Immature natural killer cell (primary cell): Measurements from ENCODE around the gene ZBTB16. TPM values are rescaled to one million over a fixed set of nuclear protein-coding genes. Genes with fewer than 3 reads are reported as not detected.
A peak's percentile ranks its signal among the peaks of the same experiment; 100 is the strongest.

Source experiments
- DNase-seq, 3 donors: peaks; one replicate each; pipeline ENCODE4 v3.0.0; 2022; ENCODE audit warnings: mixed read lengths in 1 of 3
- H3K27ac Mint-ChIP-seq, 6 donors: one replicate each; pipeline ENCODE4 v1.8.0; 2020; ENCODE audit warnings: mixed read lengths in 6 of 6, mild to moderate bottlenecking in 5 of 6, inconsistent platforms in 4 of 6, moderate library complexity in 3 of 6
- H3K27me3 Mint-ChIP-seq, 3 donors: one replicate each; pipeline ENCODE4 v1.8.0; 2020 to 2021; ENCODE audit warnings: low read depth in 3 of 3, mild to moderate bottlenecking in 3 of 3, mixed read lengths in 3 of 3, moderate library complexity in 3 of 3, inconsistent platforms in 1 of 3
- H3K36me3 Mint-ChIP-seq, 3 donors: one replicate each; pipeline ENCODE4 v1.8.0; 2020; ENCODE audit warnings: mixed read lengths in 3 of 3, inconsistent platforms in 2 of 3, mild to moderate bottlenecking in 2 of 3
- H3K4me1 Mint-ChIP-seq, 2 donors: one replicate each; pipeline ENCODE4 v1.8.0; 2020; ENCODE audit warnings: inconsistent platforms in 2 of 2, mild to moderate bottlenecking in 2 of 2, mixed read lengths in 2 of 2, moderate library complexity in 1 of 2
- H3K4me3 Mint-ChIP-seq, 5 donors: one replicate each; pipeline ENCODE4 v1.8.0; 2020; ENCODE audit warnings: mild to moderate bottlenecking in 5 of 5, mixed read lengths in 5 of 5, inconsistent platforms in 3 of 5, moderate library complexity in 3 of 5
- H3K9me3 Mint-ChIP-seq, 6 donors: one replicate each; pipeline ENCODE4 v1.8.0; 2020; ENCODE audit warnings: mild to moderate bottlenecking in 6 of 6, mixed read lengths in 6 of 6, inconsistent platforms in 4 of 6, moderate library complexity in 3 of 6
- polyA plus RNA-seq, 3 donors: library from polyadenylated mRNA; unstranded; fragments of 300-500 nt; fragmentation: Illumina TruSeq; gene quantifications; one replicate each; pipeline ENCODE4 v1.2.3, GENCODE V29; 2021

Gene ZBTB16
- polyA plus RNA-seq, 3 donors from 2014 or later, result 90.4 to 197 (median 92.5) TPM

DNA sequence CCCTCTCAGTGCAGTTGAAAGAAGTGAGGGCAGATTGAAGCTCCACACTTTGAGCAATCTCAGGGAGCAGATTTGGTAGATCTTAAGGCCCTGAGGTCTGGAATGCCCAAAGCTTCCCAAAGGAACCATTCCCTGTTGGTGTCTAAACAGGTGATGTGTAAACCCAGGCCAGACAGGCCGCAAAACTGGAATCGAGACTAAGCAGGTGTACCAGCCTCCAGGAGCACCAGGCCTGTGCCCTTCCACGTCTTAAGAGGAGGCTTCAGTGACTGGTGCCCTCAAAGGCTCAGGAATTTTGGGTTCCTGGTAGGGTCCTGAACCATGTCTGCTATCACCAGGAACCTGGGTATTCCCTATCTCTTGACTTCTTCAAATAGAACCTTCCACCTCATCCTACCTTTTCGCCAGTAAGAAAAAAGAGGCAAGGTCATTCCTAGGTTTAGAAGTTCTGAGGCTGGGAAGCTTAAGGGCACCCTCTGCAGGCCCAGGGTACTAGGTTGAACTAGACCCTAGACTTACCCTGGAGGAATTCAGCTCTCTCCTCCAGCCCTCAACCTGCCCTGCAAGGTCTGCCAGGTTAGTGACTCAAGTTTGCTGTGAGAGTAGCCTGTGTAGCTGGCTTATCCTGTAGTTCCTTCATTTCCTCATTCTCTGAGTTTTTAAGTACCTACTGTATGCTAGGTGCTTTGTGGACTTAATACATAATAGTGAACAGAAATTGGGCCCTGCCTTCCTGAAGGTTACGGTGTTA lies 136.6 kb downstream of the ZBTB16 start:
- H3K27me3 Mint-ChIP-seq, result peaks cover 2 to 4% (median 2%) of the 10 kb centered on the region in 3 donors
- H3K4me1 Mint-ChIP-seq, result peaks cover 58 to 83% of the 10 kb centered on the region in 2 donors
- H3K27ac Mint-ChIP-seq, result peak overlapping the region; percentile 71 to 93 (median 89)
- H3K36me3 Mint-ChIP-seq, result peaks cover 4 to 14% (median 9%) of the 10 kb centered on the region in 3 donors
- DNase-seq, result no peak
- H3K9me3 Mint-ChIP-seq, result no peaks in the 10 kb centered on the region
- no peak overlapping the region for H3K4me3 Mint-ChIP-seq

DNA sequence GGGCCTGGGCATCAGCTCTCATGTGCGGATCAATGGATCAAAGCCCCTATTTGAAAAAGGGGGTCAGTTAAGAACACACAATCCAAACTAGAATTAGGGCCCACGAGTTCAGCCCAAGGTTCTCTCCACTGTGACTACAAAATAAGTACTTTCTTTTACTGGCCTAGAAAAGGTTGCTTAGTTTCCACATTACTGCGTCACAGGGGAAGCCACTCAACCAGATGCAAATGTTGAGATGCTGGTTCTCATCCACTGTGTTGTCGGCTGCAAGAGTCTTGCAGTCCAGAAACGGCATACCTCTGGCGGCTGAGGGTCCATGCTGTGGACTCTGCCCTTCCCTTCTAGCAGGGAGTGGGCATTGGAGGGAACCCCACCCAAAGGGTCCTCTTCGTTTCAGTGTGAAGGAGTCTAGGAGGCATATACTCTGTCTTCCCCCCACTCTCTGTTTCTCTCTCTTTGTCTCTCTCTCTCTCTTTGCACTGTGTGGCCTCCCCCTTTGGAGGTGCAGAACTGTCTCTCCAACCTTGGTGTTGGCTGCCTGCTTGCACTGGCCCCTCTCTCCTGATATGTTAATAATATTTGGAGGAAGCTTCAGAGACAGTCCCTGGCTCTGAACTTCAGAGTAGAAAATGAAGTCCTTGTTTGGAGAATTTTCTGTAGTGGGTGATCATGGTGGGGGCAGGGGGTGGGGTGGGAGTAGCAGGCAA lies 137.6 kb downstream of the ZBTB16 start:
- DNase-seq, result no peak
- Mint-ChIP-seq H3K4me1 (peaks cover 54 to 83% of the 10 kb centered on the region in 2 donors), H3K9me3 (no peaks in the 10 kb centered on the region), H3K36me3 (peaks cover 0 to 8% (median 1%) of the 10 kb centered on the region in 3 donors), H3K4me3 (peak overlapping the region in 1 of 5 donors; percentile 20), H3K27me3 (peaks cover 2 to 4% (median 4%) of the 10 kb centered on the region in 3 donors), H3K27ac (peak overlapping the region; percentile 71 to 93 (median 89))

DNA sequence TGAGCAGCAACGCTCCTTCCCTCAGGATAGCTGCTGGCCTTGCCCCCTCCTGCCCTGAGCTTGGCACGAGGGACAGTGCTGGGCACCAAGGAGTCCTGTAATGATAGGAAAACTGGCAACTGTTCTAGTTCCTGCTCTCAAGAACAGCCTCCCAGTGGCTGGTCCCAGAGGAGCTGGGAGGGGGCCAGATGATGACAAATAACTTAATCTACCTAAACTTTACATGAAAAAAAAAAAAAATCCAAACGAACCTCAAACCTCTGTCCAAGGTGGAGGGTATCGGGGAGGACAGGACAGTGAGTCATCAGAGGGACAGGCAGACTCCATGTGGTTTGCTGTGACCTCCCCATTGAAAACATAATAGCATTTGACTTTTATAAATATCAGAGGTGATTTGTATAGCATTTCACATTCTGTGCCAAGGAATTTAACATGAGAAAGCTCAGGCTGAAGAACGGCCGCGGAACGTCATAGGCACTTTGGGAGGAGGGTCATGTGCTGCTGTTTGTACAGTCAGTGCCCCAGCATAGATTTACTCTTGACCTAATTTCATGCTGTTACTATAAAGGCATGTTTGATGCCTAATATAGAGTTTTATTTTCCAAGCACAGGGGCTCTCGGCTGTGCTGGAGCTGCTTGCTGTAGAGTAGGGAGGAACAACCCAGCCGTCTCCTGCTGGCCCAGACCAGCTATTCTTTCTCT lies 138.4 kb downstream of the ZBTB16 start:
- peak overlapping the region; percentile 31 to 88 (median 58) for H3K27ac Mint-ChIP-seq
- H3K27me3 Mint-ChIP-seq, result peaks cover 2 to 4% (median 4%) of the 10 kb centered on the region in 3 donors
- H3K9me3 Mint-ChIP-seq, result no peaks in the 10 kb centered on the region
- H3K4me1 Mint-ChIP-seq, result peaks cover 55 to 83% of the 10 kb centered on the region in 2 donors
- no peak overlapping the region for H3K4me3 Mint-ChIP-seq
- H3K36me3 Mint-ChIP-seq, result peaks cover 0 to 7% (median 0%) of the 10 kb centered on the region in 3 donors
- DNase-seq, result no peak

DNA sequence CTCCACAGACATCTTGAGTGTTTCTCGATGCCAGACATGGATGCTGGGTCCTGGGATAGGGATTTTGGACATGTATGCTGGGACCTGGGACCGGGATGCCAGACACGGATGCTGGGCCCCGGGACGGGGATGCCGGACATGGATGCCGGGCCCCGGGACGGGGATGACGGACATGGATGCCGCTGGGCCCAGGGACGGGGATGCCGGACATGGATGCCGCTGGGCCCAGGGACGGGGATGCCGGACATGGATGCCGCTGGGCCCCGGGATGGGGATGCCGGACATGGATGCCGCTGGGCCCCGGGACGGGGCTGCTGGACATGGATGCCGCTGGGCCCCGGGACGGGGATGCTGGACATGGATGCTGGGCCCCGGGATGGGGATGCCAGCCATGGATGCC lies 139.5 kb downstream of the ZBTB16 start:
- DNase-seq, result no peak
- no peak overlapping the region for H3K4me3 Mint-ChIP-seq
- no peaks in the 10 kb centered on the region for H3K36me3 Mint-ChIP-seq
- peaks cover 49 to 82% of the 10 kb centered on the region in 2 donors for H3K4me1 Mint-ChIP-seq
- H3K9me3 Mint-ChIP-seq, result no peaks in the 10 kb centered on the region
- H3K27ac Mint-ChIP-seq, result peak overlapping the region in 2 of 6 donors; percentile 65 to 70
- H3K27me3 Mint-ChIP-seq, result peaks cover 2 to 6% (median 3%) of the 10 kb centered on the region in 3 donors

DNA sequence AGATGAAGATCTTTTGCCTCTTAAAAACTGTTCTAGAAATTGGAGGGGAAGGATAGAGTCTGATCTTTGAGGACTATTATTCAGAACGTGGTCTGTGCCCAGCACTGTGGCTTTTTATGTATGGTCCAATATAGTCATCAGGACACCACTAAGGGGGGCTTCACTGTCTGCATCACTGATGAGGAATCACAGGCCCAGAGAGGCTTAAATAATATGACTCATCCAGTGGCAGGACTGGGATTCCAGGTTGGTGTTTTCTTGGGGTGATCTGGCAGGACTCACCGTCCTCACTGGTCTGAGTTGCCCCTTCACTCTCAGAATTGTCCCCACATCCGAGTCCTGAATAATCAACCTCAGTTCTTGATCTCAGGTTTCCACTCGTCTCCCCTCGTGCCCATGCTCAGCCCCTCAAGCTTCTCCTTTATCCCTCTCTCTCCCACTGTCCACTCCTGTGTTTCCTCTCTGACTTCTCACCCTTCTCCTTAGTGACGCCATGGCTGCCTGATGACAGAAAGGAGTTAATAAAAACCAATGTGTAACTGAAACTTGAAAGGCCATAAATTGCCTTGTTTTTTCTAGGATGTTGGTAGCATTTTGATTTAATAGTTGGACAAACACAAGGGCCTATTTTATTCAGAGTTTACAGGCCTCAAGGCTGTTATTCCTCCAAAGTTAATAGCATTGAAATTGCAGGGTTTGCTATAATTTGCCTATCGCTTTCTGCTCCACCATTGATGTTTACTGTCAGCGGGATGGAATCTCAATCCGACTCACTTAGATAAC lies 141.0 kb downstream of the ZBTB16 start:
- no peak overlapping the region for H3K4me3 Mint-ChIP-seq
- H3K27me3 Mint-ChIP-seq, result peaks cover 2 to 6% (median 3%) of the 10 kb centered on the region in 3 donors
- H3K27ac Mint-ChIP-seq, result peak overlapping the region; percentile 12 to 79 (median 58)
- H3K9me3 Mint-ChIP-seq, result no peaks in the 10 kb centered on the region
- H3K4me1 Mint-ChIP-seq, result peaks cover 40 to 77% of the 10 kb centered on the region in 2 donors
- H3K36me3 Mint-ChIP-seq, result peaks cover 0 to 3% (median 0%) of the 10 kb centered on the region in 3 donors
- no peak for DNase-seq

DNA sequence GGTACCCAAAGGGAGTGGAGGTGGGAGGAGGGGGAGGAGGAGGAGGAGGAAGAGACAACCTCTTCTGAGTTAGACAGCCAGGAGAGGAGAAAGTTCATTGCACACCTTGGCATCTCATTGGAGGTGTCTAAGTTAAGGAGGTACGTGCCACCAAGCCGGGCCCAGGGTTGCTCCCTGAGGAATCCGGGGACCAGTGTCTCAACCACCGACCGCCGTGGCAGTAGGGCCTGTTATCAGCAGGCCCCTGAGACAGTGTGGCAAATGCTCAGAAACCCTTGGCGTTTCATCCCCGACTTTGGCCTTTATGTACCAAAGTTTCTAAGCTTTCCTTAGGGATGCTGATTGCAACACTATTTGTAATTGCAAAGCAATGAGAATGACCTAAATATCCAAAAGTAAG lies 141.7 kb downstream of the ZBTB16 start:
- H3K27me3 Mint-ChIP-seq, result peaks cover 2 to 6% (median 3%) of the 10 kb centered on the region in 3 donors
- no peak overlapping the region for H3K4me3 Mint-ChIP-seq
- H3K9me3 Mint-ChIP-seq, result no peaks in the 10 kb centered on the region
- no peak for DNase-seq
- peaks cover 0 to 3% (median 0%) of the 10 kb centered on the region in 3 donors for H3K36me3 Mint-ChIP-seq
- peak overlapping the region in 4 of 6 donors; percentile 57 to 70 (median 62) for H3K27ac Mint-ChIP-seq
- H3K4me1 Mint-ChIP-seq, result peaks cover 40 to 77% of the 10 kb centered on the region in 2 donors

DNA sequence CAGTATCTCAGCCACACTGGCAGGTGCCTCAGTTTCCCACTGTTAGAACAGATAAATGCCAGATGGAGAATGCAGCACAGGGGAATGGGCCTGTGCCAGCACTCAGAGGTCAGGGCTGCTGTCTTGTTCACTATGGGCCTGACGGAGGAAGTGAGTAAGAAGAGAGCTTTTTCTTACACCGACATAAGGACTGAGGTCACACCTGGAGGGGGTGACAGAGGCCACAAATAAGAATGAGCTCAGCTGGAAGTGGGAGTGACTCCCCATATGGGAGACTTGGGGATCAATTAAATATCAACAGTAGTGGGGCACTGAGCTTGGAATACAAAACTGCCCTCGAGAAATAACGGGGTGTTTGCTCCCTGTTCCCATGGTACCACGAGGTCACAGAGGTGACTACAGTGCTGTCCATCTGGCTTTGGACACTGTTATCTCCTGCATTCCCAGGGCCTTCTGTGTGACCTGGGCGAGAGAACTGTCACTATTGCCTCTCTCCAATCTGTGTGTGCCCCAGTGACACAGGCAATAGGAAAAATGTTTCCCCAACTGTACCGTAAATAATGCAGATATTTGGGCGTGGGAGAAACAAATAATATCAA lies 142.6 kb downstream of the ZBTB16 start:
- H3K4me3 Mint-ChIP-seq, result no peak overlapping the region
- DNase-seq, result no peak
- H3K9me3 Mint-ChIP-seq, result no peaks in the 10 kb centered on the region
- H3K36me3 Mint-ChIP-seq, result peaks cover 0 to 3% (median 0%) of the 10 kb centered on the region in 3 donors
- peaks cover 2 to 6% (median 3%) of the 10 kb centered on the region in 3 donors for H3K27me3 Mint-ChIP-seq
- peaks cover 34 to 77% of the 10 kb centered on the region in 2 donors for H3K4me1 Mint-ChIP-seq
- peak overlapping the region; percentile 30 to 86 (median 76) for H3K27ac Mint-ChIP-seq

DNA sequence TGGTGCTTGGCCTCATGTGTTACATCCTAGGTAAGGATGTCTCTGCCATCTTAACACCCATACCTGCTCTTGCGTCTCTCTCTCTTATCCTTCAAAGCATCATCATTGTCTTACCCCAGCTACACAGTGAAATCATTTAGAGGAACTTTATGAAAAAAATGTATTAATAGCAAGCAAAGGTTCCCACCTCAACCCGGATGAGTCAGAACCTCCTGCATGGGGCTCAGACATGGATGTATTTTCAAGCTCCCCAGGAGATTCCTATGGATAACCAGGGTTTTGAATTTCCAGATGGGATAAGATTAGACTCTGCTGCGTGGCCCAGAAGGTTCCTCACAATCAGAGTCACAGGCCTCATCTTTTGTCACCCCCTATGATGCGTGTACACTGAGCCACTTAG lies 147.6 kb downstream of the ZBTB16 start:
- H3K9me3 Mint-ChIP-seq, result no peaks in the 10 kb centered on the region
- peaks cover 56 to 93% of the 10 kb centered on the region in 2 donors for H3K4me1 Mint-ChIP-seq
- peaks cover 1 to 10% (median 7%) of the 10 kb centered on the region in 3 donors for H3K27me3 Mint-ChIP-seq
- H3K27ac Mint-ChIP-seq, result peak overlapping the region; percentile 59 to 87 (median 80)
- H3K36me3 Mint-ChIP-seq, result peaks cover 0 to 12% (median 4%) of the 10 kb centered on the region in 3 donors
- H3K4me3 Mint-ChIP-seq, result peak overlapping the region in 1 of 5 donors; percentile 38
- no peak for DNase-seq

DNA sequence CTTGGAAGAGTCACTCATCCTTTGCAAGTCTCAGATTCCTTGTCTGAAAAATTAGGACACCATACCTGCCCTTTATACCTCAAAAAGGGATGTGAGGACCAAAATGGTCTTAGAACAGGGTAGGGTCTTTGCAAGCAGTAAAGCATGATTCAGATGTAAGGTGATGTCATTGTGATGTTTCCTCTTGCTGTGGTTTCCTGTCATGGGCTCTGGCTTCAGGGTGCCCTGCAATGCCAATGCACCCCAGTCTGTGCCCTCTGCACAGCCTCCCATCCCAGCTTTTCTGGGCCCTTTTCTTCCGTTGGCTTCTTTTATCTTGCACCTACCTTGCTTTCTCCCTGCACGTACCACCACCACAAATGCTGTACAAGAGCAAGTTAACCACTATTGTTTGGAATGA lies 148.9 kb downstream of the ZBTB16 start:
- H3K9me3 Mint-ChIP-seq, result no peaks in the 10 kb centered on the region
- H3K27ac Mint-ChIP-seq, result peak overlapping the region; percentile 22 to 86 (median 80)
- peak overlapping the region; percentile 4 to 74 (median 47) for H3K4me3 Mint-ChIP-seq
- peaks cover 55 to 86% of the 10 kb centered on the region in 2 donors for H3K4me1 Mint-ChIP-seq
- peaks cover 0 to 12% (median 4%) of the 10 kb centered on the region in 3 donors for H3K36me3 Mint-ChIP-seq
- peaks cover 1 to 7% (median 5%) of the 10 kb centered on the region in 3 donors for H3K27me3 Mint-ChIP-seq
- DNase-seq, result peak in 2 of 3 donors; percentile 32 to 37

DNA sequence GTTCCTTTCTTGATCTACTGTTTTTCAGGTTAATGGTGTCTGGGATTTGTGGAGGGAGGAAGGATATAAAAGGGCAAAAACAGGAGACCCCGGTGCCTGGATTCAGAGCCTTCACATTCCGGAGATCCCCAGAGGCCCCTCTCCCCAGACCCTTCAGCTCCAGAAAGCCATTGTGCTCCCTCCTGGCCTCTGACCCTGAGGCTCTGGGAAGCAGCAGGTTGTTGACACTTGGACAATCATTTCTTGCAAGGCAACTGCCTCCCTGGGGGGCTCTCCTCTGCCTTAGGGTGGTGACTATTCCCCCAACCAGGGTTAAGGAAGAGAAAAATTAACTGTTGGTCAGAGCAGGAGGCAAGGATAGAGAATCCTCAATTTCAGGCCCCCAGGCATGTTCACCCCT lies 149.8 kb downstream of the ZBTB16 start:
- no peak for DNase-seq
- H3K27ac Mint-ChIP-seq, result peak overlapping the region in 5 of 6 donors; percentile 21 to 83 (median 77)
- peaks cover 62 to 90% of the 10 kb centered on the region in 2 donors for H3K4me1 Mint-ChIP-seq
- H3K4me3 Mint-ChIP-seq, result peak overlapping the region in 1 of 5 donors; percentile 20
- no peaks in the 10 kb centered on the region for H3K9me3 Mint-ChIP-seq
- peaks cover 1 to 7% (median 5%) of the 10 kb centered on the region in 3 donors for H3K27me3 Mint-ChIP-seq
- peaks cover 0 to 12% (median 4%) of the 10 kb centered on the region in 3 donors for H3K36me3 Mint-ChIP-seq

DNA sequence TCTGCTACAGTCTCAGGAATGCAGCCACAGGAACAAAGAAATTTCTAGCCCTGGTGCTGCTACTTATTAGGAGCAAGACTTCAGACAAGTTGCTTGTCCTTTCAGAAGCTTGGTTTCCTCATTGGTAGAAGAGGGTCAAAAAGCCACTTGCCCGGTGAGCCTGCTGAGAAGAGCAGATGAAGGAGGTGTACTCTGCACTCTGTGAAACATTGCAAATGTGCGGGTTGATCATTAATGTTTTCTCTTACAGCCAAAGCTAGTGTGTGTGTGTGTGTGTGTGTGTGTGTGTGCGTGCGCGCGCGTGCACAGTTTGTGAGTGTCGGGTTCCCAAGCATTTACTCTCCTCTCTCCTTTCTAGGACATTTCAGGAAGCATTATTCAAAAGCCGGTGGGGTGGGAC lies 150.4 kb downstream of the ZBTB16 start:
- Mint-ChIP-seq H3K9me3 (no peaks in the 10 kb centered on the region), H3K27me3 (peaks cover 1 to 9% (median 5%) of the 10 kb centered on the region in 3 donors), H3K36me3 (peaks cover 0 to 9% (median 4%) of the 10 kb centered on the region in 3 donors), H3K4me3 (peak overlapping the region in 1 of 5 donors; percentile 36), H3K4me1 (peaks cover 65 to 90% of the 10 kb centered on the region in 2 donors), H3K27ac (peak overlapping the region; percentile 21 to 81 (median 65))
- DNase-seq, result no peak

DNA sequence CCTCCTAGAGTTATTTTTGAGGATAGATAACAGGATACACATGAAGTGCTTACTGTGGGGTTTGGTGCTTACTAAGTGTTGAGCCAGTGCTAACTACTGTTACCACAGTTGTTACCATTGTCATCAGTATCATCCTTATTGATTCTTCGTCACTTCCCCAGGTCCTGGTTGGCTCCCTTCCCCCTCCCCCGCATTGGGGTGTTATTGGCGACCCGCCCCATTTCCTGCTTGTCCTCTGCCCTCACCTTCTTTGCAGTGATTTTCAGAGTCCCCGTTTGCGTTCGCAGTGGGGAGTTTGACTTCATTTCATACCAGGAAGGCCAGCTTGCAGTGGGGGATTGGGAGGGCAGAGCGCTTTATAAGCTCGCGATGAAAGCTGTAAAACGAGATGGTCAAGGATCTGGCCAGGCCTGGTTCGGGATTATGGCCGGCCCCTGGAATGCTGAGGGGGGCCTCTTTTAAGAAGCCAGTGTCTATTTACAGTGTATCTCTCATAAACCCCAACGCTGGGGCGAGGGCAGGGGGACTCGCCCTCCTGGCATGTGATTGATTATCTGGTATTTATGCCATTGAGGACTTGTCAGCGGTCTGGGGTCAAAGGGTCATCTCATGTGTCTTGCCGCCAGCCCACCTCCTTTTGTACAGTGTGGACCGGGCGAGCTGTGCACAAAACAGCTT lies 152.1 kb downstream of the ZBTB16 start:
- H3K36me3 Mint-ChIP-seq, result peaks cover 0 to 9% (median 4%) of the 10 kb centered on the region in 3 donors
- H3K4me1 Mint-ChIP-seq, result peaks cover 82 to 92% of the 10 kb centered on the region in 2 donors
- no peak for DNase-seq
- H3K27me3 Mint-ChIP-seq, result peaks cover 3 to 9% (median 9%) of the 10 kb centered on the region in 3 donors
- peak overlapping the region; percentile 36 to 81 (median 64) for H3K27ac Mint-ChIP-seq
- H3K9me3 Mint-ChIP-seq, result no peaks in the 10 kb centered on the region
- H3K4me3 Mint-ChIP-seq, result no peak overlapping the region
